ENCODE measurements around the gene PRM1. TPM values are rescaled to one million over a fixed set of nuclear protein-coding genes. Genes with fewer than 3 reads are reported as not detected.
"Not testable (repeated sequence)": the region's sequence is repeated elsewhere in the genome, so short reads cannot be mapped to it uniquely, and the experiment has no call there.

The PRM1 gene
- total RNA-seq, 1 experiment from 2014 or later = not detected

GRCh38 chr16:11298950-11299547, 17.9 kb upstream of the PRM1 start:
- DNase-seq (ENCODE audit: extremely low read depth, low read depth) = not testable (repeated sequence)

- DNase-seq (ENCODE audit: extremely low read depth, low read depth) = no peak
Measured at GRCh38 chr16:11298143-11298900, 17.2 kb upstream of the PRM1 start.

GRCh38 chr16:11297492-11298142, 16.5 kb upstream of the PRM1 start:
- no peak for DNase-seq (ENCODE audit: extremely low read depth, low read depth)

- DNase-seq (ENCODE audit: extremely low read depth, low read depth) = no peak
Measured at GRCh38 chr16:11296706-11297491, 15.8 kb upstream of the PRM1 start.

- DNase-seq (ENCODE audit: extremely low read depth, low read depth) = no peak
Measured at GRCh38 chr16:11296351-11296705, 15.2 kb upstream of the PRM1 start.

GRCh38 chr16:11295672-11296071, 14.5 kb upstream of the PRM1 start:
- no peak for DNase-seq (ENCODE audit: extremely low read depth, low read depth)

GRCh38 chr16:11292076-11292748, 11.1 kb upstream of the PRM1 start:
- DNase-seq (ENCODE audit: extremely low read depth, low read depth) = no peak

GRCh38 chr16:11291091-11291703, 10.1 kb upstream of the PRM1 start:
- DNase-seq (ENCODE audit: extremely low read depth, low read depth) = no peak

GRCh38 chr16:11290102-11290893, 9.2 kb upstream of the PRM1 start:
- DNase-seq (ENCODE audit: extremely low read depth, low read depth) = no peak

GRCh38 chr16:11289696-11290095, 8.6 kb upstream of the PRM1 start:
- DNase-seq (ENCODE audit: extremely low read depth, low read depth) = not testable (repeated sequence)

- no peak for DNase-seq (ENCODE audit: extremely low read depth, low read depth)
Measured at GRCh38 chr16:11289202-11289601, 8.1 kb upstream of the PRM1 start.

GRCh38 chr16:11285842-11286241, 4.7 kb upstream of the PRM1 start:
- no peak for DNase-seq (ENCODE audit: extremely low read depth, low read depth)

- DNase-seq (ENCODE audit: extremely low read depth, low read depth) = no peak
Measured at GRCh38 chr16:11283820-11284248, 2.7 kb upstream of the PRM1 start.

- DNase-seq (ENCODE audit: extremely low read depth, low read depth) = no peak
Measured at GRCh38 chr16:11278681-11279628, 2.2 kb downstream of the PRM1 start.

GRCh38 chr16:11277607-11278337, 3.4 kb downstream of the PRM1 start:
- no peak for DNase-seq (ENCODE audit: extremely low read depth, low read depth)

GRCh38 chr16:11276896-11277593, 4.1 kb downstream of the PRM1 start:
- no peak for DNase-seq (ENCODE audit: extremely low read depth, low read depth)
